ENCODE measurements around the gene SAMD4B.
"Not testable (repeated sequence)": the region's sequence is repeated elsewhere in the genome, so short reads cannot be mapped to it uniquely, and the experiment has no call there.

The SAMD4B gene

DNA sequence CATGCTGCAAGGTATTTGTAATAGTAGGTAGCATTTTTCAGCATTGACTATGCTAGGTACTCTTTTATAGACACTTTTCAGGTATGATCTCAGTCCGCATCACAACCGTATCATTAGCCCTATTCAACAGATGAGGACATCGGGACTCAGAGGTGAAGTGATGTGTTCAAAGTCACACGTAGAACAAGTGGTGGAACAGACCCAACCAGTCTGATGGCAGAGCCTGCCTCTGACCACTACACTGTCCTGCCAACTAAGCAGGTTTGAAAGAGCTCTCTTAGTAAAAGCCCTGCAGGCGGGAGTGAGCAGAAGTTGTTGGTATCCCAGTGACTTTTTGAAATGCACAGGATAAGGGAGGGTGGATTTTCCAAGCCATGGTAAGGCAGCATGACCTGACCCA, 28.5 kb downstream of the SAMD4B start:
- no peak for DNase-seq

GRCh38 chr19:39372047-39372802, 30.0 kb downstream of the SAMD4B start:
- no peak for DNase-seq

DNA sequence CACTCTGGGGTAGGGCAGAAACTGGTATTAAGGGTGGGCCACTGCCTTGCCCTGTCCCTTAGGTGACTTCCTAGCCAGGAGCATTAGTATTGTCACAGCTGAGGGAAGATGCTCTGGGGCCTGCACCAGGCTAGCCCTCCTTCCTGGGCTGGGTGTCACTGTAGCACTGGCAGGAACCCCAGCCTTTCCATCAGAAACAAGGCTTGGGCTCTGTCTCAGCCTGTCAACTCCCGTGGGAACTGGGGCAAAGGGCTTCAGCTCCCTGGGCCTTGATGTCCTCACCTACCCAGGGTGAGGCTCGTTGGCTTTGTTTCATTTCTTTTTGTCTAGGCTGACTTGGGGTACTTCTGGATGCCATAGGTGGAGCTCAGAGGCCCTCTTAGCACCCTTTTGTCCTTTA, 30.7 kb downstream of the SAMD4B start:
- no peak for DNase-seq

DNA sequence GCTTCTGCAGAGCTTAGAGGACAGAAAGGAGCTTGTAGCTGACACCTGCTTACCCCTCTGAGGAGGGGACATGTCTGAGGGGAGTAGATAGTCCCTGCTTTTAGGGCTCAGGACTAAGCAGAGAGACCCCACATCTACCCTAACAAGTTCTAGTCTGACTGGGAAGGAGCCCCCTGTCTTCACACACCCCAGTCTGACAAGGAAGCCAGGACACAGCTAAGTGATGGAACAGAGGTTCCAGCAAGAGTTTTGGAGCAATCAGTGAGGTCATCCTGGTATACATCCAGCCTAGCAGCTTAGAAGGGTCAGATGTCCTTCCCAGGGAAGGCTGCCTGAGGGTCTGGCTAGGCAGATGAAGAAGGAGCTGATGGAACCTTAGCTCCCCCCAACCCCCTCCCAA, 33.7 kb downstream of the SAMD4B start:
- DNase-seq = no peak

- no peak for DNase-seq
Observed at GRCh38 chr19:39377373-39378362, 35.4 kb downstream of the SAMD4B start.

DNA sequence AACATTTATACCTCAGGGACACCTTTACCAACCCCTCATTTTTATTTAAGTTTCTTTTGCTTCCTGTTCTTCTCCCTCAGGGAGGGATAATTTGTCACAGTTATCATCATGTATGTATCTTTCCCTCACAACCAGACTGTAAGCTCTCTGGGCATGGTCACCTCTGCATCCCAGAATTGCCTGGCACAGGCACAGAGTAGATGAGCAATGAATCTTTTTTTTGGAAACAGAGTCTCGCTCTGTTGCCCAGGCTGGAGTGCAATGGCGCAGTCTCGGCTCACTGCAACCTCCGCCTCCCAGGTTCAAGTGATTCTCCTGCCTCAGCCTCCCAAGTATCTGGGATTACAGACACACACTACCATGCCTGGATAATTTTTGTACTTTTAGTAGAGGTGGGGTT, 37.1 kb downstream of the SAMD4B start:
- not testable (repeated sequence) for DNase-seq

- DNase-seq = no peak
Observed at GRCh38 chr19:39379865-39380396, 37.7 kb downstream of the SAMD4B start.

DNA sequence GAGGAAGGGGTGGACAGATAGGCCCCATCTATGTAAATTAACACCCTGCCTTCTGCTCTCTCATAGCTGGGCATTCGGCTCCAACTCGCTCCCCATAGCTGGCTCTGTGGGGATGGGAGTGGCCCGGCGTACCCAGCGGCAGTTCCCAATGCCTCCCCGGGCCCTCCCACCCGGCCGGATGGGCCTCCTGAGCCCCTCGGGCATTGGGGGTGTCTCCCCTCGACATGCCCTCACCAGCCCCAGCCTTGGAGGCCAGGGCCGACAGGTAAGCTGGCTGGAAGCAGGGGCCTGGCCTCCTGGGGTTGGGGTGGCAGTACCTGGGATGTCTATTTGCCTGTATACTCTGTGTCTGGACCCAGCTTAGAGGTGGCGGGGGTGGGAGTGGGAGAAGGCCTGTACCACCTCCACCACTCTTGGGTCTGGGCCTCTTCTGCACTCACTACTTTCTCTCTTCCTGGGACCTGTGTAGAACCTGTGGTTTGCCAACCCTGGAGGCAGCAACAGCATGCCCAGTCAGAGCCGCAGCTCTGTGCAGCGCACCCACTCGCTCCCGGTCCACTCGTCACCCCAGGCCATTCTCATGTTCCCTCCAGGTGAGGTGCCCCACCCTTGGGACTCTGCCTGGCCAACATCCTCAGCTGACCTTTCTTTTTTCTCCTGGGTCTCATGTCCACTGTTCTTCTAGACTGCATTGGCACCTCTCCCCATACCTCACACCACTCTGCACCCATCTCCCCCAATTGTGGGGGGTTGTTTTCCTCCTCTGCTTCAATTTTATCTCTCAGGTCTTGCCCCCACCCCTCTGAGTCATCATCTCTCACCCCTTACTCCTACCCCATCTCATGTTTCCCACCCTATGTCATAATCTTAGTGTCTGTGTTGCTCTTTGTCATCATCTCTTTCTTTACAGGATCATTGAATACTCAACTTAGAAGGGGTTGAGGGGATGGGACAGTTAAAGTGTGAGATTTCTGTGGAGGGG, 38.6 kb downstream of the SAMD4B start:
- DNase-seq = no peak

GRCh38 chr19:39381910-39382611, 39.8 kb downstream of the SAMD4B start:
- no peak for DNase-seq

DNA sequence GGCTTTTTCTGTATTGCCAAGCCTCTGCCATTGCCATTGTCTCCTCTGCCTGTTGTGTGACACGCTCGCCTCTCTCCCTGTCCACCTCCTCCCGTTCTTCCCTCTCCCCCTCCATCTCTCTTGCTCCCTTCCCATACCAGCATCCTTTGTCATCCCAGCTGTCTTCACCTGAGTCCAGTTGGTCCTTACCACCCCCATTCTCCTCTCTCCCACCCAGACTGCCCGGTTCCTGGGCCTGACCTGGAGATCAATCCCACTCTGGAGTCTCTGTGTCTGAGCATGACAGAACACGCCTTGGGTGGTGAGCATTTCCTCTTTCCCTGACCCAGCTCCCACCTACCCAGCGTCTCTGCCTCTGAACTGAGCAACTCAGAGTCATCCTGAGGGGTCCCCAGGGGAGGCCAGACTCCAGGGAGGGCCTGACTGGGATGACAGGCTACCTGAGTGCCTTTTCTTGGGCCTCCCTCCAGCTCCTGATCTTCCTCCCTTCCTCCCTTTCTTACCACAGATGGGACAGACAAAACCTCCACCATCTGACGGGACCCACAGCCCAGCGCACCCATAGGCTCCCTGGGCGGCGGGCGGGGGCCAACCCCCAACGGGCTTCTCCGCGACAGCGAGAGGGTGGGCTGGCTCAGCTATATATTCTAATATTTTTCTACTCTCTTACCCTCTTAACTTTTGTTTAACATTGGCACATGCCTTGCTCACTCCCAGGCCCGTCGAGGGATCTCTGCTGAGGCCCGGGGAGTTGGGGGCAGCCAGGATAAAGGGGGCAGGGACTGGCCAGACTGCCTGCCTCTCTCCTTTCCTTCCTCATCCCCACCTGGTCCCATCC, 41.0 kb downstream of the SAMD4B start:
- DNase-seq = no peak

- DNase-seq = no peak
Observed at GRCh38 chr19:39384839-39385568, 42.8 kb downstream of the SAMD4B start.

DNA sequence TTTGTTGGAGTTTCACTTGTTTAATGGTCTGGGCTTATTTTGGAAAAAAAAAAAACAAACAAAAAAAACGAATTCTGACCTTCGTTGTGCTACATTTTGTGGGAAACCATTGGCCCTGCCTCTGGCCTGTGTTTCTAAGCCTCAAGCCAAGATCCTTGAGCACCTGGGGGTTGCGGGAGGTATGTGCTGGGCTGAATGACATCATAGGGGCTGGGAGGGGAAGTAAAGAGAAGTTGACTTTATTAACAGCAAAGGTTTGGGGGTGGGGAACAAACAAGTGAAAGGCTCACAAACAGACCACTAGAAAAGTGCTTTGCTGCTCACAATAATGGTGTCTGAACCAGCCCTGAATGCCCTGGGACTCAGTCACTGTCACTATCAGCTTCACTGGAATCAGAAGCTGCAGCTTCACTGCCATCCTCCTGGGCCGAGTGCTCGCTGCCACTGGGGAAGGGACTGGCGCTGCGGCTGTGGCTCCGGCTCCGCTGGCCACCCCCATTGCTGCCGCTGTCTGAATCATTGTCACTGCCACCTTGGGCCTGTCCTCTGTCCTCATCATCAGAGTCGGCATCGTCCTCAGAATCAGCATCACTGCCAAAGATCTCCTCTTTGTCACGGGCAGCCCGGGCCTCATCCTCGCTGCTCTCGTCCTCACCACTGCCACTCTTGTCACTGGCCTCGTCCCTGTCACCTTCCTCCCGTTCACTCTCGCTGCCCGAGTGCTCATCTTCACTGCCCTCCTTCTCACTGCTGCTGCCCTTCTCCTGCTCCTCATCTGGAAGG, 43.6 kb downstream of the SAMD4B start:
- no peak for DNase-seq

DNA sequence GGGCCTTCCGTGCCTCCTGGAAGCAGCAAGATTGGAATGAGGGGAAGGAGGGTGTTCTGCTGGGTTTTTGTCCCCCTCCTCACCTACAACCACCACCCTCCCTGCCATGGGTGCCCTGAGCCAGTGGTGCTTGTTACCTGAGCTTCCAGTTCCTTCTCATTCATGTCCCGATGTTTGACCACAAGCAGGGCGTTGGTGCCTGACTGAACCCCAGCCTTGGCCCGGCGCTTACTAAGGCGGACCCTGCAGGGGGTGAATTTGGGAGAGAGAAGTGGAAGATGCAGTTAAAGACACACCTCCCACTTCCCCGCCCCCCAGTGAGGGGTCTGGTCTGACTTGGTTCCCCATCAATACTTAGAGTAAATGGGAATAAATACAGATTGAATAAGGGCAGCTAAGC, 44.3 kb downstream of the SAMD4B start:
- no peak for DNase-seq

DNA sequence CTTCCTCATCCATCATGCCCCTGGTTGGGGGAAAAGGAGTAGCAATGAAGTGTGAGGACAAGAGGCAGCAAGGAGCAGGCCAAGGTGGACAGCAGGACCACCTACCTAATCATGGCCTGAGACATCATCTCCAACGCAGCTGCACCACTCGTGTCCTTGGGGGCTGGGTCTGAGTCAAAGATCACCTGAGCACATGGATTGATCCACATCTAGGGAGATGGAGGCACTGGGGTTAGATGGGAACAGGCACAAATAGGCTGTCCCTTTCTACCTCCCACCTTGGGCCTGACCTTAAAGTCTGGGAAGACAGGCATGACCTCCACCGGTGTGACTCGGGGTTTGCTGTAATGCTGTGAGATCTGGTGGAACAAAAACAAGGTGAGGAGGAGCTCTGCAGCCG, 46.4 kb downstream of the SAMD4B start:
- DNase-seq = no peak

GRCh38 chr19:39389631-39390414, 47.6 kb downstream of the SAMD4B start:
- DNase-seq = no peak

- DNase-seq = peak; percentile 86
Observed at GRCh38 chr19:39390451-39390750, 48.2 kb downstream of the SAMD4B start.

- peak; percentile 100 for DNase-seq
Observed at GRCh38 chr19:39390751-39391437, 48.7 kb downstream of the SAMD4B start, which contains the start of the genes MED29 and PAF1. TSS of gene MED29 (plus strand) at chr19:39391378. CDS start at chr19:39391423, 45 bp downstream. TSS of gene PAF1 (minus strand) at chr19:39391106. CDS start at chr19:39390864, 242 bp downstream.
